ENCODE results near the gene VWA8. TPM values are rescaled to one million over a fixed set of nuclear protein-coding genes. Genes with fewer than 3 reads are reported as not detected.

Gene VWA8
- total and polyA plus RNA-seq, 2 of the 8 experiments (the other 6 are each of a cell fraction or from before 2014, with no cell fraction given), result 5.9 to 19.6 TPM

DNA sequence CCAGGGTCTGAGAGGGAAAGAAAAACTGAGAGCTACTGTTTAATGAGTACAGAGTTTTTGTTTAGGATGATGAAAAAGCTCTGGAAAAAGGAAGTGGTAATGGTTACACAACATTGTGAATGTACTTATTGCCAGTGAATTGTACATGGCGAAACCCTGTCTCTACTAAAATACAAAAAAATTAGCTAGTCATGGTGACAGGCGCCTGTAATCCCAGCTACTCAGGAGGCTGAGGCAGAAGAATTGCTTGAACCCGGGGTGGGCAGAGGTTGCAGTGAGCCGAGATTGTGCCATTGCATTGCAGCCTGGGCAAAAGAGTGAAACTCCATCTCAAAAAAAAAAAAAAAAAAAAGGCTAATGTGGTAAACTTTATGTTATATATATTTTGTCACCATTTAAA, 96.3 kb downstream of the VWA8 start:
- H3K23me2 ChIP-seq (ENCODE audit: low read depth, low read length), result no peaks in the 10 kb centered on the region
- H2BK5ac ChIP-seq (ENCODE audit: low read depth, low read length), result no peak overlapping the region
- no peak overlapping the region for H3K4me2 ChIP-seq (ENCODE audit: insufficient read depth in 1 of 2, low read depth in 2 of 2, low read length in 2 of 2)
- no peak overlapping the region for H4K5ac ChIP-seq (ENCODE audit: insufficient read length, low read depth, low read length)
- no peaks in the 10 kb centered on the region for H4K20me1 ChIP-seq (replicated peaks in 1 of 2; ENCODE audit: control insufficient read depth in 1 of 2, insufficient read depth in 2 of 2, low read length in 2 of 2)
- no peak overlapping the region for H3K18ac ChIP-seq (ENCODE audit: extremely low read depth, low read length)
- FAIRE-seq, result no peak
- no peaks in the 10 kb centered on the region; a peak in 2 of 8 replicates for H3K36me3 ChIP-seq (ENCODE audit: control insufficient read depth in 2 of 4, insufficient read depth in 4 of 4, low read length in 3 of 4)
- H3K4me3 ChIP-seq (ENCODE audit: extremely low read depth in 1 of 4, insufficient read depth in 2 of 4, low read depth in 3 of 4, low read length in 4 of 4), result no peak overlapping the region
- H3K9me3 ChIP-seq (ENCODE audit: insufficient read depth in 2 of 2, low read depth in 1 of 2, low read length in 1 of 2), result no peaks in the 10 kb centered on the region
- H3K4ac ChIP-seq (replicated peaks; ENCODE audit: insufficient read length, low read depth, low read length), result no peak overlapping the region
- H3K14ac ChIP-seq (ENCODE audit: insufficient read length), result no peak overlapping the region
- no peak overlapping the region for H4K91ac ChIP-seq (replicated peaks; ENCODE audit: insufficient read length, low read length)
- no peak overlapping the region for H3K56ac ChIP-seq (replicated peaks; ENCODE audit: insufficient read length, low read depth, low read length)
- no peak overlapping the region for H4K8ac ChIP-seq (ENCODE audit: extremely low read depth, insufficient read depth, low read length)
- no peaks in the 10 kb centered on the region for H3K79me1 ChIP-seq (ENCODE audit: low read depth, low read length)
- H2BK20ac ChIP-seq (ENCODE audit: low read length), result no peak overlapping the region
- no peak for DNase-seq (ENCODE audit: low read depth in 1 of 2, low spot score in 2 of 2)
- H2BK12ac ChIP-seq (ENCODE audit: low read depth, low read length), result no peak overlapping the region
- no peaks in the 10 kb centered on the region for H3K27me3 ChIP-seq (replicated peaks in 1 of 4; ENCODE audit: control insufficient read depth in 3 of 4, extremely low read depth in 1 of 4, insufficient read depth in 3 of 4, low read length in 3 of 4)
- no peak overlapping the region for H3K27ac ChIP-seq (ENCODE audit: low read depth, low read length)
- ChIA-PET POLR2A (ENCODE audit: partially characterized antibody) (no interaction called here), CTCF (ENCODE audit: partially characterized antibody) (interaction anchor here (1.1 to 1.6 kb wide), 2 partner anchors 9 to 10 kb away, joined by 3 to 4 read pairs; no protein-coding TSS in a partner anchor)
- no peak overlapping the region for H3K9ac ChIP-seq (replicated peaks in 1 of 4; ENCODE audit: extremely low read depth in 1 of 4, low read depth in 3 of 4, low read length in 3 of 4)
- H3K4me1 ChIP-seq (replicated peaks in 1 of 4; ENCODE audit: control insufficient read depth in 3 of 4, insufficient read depth in 4 of 4, low read length in 3 of 4), result no peaks in the 10 kb centered on the region
- no peak overlapping the region for H2AFZ ChIP-seq (ENCODE audit: low read length)
- H3K79me2 ChIP-seq (ENCODE audit: control insufficient read depth in 1 of 2, insufficient read depth in 2 of 2, low read length in 2 of 2), result no peaks in the 10 kb centered on the region
- H3K23ac ChIP-seq (ENCODE audit: insufficient read length), result no peak overlapping the region
- no peak overlapping the region for H2AK5ac ChIP-seq (ENCODE audit: low read depth, low read length)
- no peak overlapping the region for H2BK15ac ChIP-seq (ENCODE audit: low read length)
- TF ChIP-seq YY1 (IDR thresholded peaks at IDR 0.05; ENCODE audit: low read depth, low read length) (no peak), CHD2 (IDR thresholded peaks at IDR 0.05; ENCODE audit: low read length) (no peak), TCF12 (IDR thresholded peaks at IDR 0.05; ENCODE audit: low read depth, low read length) (no peak), POU5F1 (IDR thresholded peaks at IDR 0.05; ENCODE audit: low read depth, low read length) (no peak), SP2 (IDR thresholded peaks at IDR 0.05; ENCODE audit: low read length) (no peak), ZNF274 (IDR thresholded peaks at IDR 0.05; ENCODE audit: borderline replicate concordance, extremely low read depth, low read length) (no peak), RNF2 (IDR thresholded peaks at IDR 0.05; ENCODE audit: borderline replicate concordance, low read depth, low read length, missing control alignments, poor library complexity, severe bottlenecking) (no peak), ASH2L (IDR thresholded peaks at IDR 0.05; ENCODE audit: low read length) (no peak), SIRT6 (IDR thresholded peaks at IDR 0.05; ENCODE audit: low read length) (no peak), EGR1 (IDR thresholded peaks at IDR 0.05; ENCODE audit: borderline replicate concordance, low read depth, low read length) (no peak)
- TF ChIP-seq, protein P1, sequence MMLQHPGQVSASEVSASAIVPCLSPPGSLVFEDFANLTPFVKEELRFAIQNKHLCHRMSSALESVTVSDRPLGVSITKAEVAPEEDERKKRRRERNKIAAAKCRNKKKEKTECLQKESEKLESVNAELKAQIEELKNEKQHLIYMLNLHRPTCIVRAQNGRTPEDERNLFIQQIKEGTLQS (IDR thresholded peaks at IDR 0.05; ENCODE audit: insufficient read depth, low read depth, low read length), result no peak
- 87% methylated on average over 4 of the region's 4 CpGs; no CpG with 5 or more reads in 1 of the 2 experiments for WGBS, 2 experiments (ENCODE audit: extremely low coverage in 1 of 2, insufficient coverage in 1 of 2, insufficient read length in 1 of 2, insufficient replicate concordance in 2 of 2, low coverage in 1 of 2, low lambda C conversion rate in 2 of 2, missing lambda C conversion rate in 1 of 2)
- no peak overlapping the region for H2BK120ac ChIP-seq (replicated peaks; ENCODE audit: low read depth, low read length)
